Liver (tissue), 9 donors: ENCODE data around the gene PCDHGB4. TPM values are rescaled to one million over a fixed set of nuclear protein-coding genes. Genes with fewer than 3 reads are reported as not detected.

Source experiments
- DNase-seq: peaks from one replicate; pipeline ENCODE4 v3.0.0-alpha.2; 2017; ENCODE audit warnings: low spot score
- H3K27ac ChIP-seq, 2 donors: one replicate each; pipeline ENCODE4 v1.7.0; 2013; ENCODE audit warnings: inconsistent platforms in 2 of 2, low read length in 2 of 2, control low read depth in 1 of 2, low read depth in 1 of 2, mild to moderate bottlenecking in 1 of 2
- H3K27me3 ChIP-seq, 4 donors: one replicate each; pipeline versions ENCODE4 v1.6.1 to v1.7.0; 2013; ENCODE audit warnings: low read length in 3 of 4, inconsistent platforms in 1 of 4, mild to moderate bottlenecking in 1 of 4, moderate library complexity in 1 of 4; ENCODE audit not compliant: control insufficient read depth in 4 of 4, insufficient read depth in 4 of 4
- H3K36me3 ChIP-seq, 4 donors: one replicate each; pipeline versions ENCODE4 v1.6.1 to v1.7.0; 2013; ENCODE audit warnings: low read length in 3 of 4, mild to moderate bottlenecking in 3 of 4, low read depth in 1 of 4, moderate library complexity in 1 of 4; ENCODE audit not compliant: control insufficient read depth in 4 of 4, insufficient read depth in 3 of 4
- H3K4me1 ChIP-seq, 4 donors: one replicate each; pipeline versions ENCODE4 v1.6.1 to v1.7.0; 2013; ENCODE audit warnings: low read length in 3 of 4, mild to moderate bottlenecking in 3 of 4, moderate library complexity in 1 of 4; ENCODE audit not compliant: control insufficient read depth in 4 of 4, insufficient read depth in 4 of 4
- H3K4me3 ChIP-seq, 3 donors: one replicate each; pipeline versions ENCODE4 v1.6.1 to v1.7.0; 2013; ENCODE audit warnings: low read length in 3 of 3, control low read depth in 1 of 3, low read depth in 1 of 3, mild to moderate bottlenecking in 1 of 3
- H3K9ac ChIP-seq, 2 donors: one replicate each; pipeline ENCODE4 v1.7.0; 2013; ENCODE audit warnings: low read length in 2 of 2, mild to moderate bottlenecking in 2 of 2, moderate library complexity in 2 of 2, control low read depth in 1 of 2, low read depth in 1 of 2
- H3K9me3 ChIP-seq, 4 donors: one replicate each; pipeline versions ENCODE4 v1.6.1 to v1.7.0; 2013; ENCODE audit warnings: low read length in 3 of 4; ENCODE audit not compliant: control insufficient read depth in 4 of 4
- ATF3 ChIP-seq: IDR thresholded peaks from 2 replicates; pipeline ENCODE4 v1.6.1; 2016; ENCODE audit warnings: antibody characterized with exemption
- CTCF ChIP-seq: fragments of 150-350 bp; IDR thresholded peaks from 2 replicates; pipeline ENCODE4 v1.5.1; 2017; ENCODE audit warnings: improper control_type of control experiment, low read depth, low read length; ENCODE audit not compliant: missing input control
- EGR1 ChIP-seq, 2 donors: IDR thresholded peaks; 2 replicates each; pipeline ENCODE4 v1.6.1; 2016 to 2018; ENCODE audit warnings: antibody characterized with exemption in 2 of 2, low read depth in 2 of 2
- FOXA2 ChIP-seq: IDR thresholded peaks from 2 replicates; pipeline ENCODE4 v1.6.1; 2016; ENCODE audit warnings: antibody characterized with exemption
- GABPA ChIP-seq, 2 donors: IDR thresholded peaks in 1 of 2; conservative IDR thresholded peaks in 1 of 2; 2 replicates each; pipeline ENCODE4 v1.6.1; 2016; ENCODE audit warnings: antibody characterized with exemption in 2 of 2, mild to moderate bottlenecking in 1 of 2, moderate library complexity in 1 of 2
- HNF4G ChIP-seq: IDR thresholded peaks from 2 replicates; pipeline ENCODE4 v1.6.1; 2016; ENCODE audit warnings: antibody characterized with exemption
- JUND ChIP-seq, 2 donors: IDR thresholded peaks; 2 replicates each; pipeline ENCODE4 v1.6.1; 2016; ENCODE audit warnings: antibody characterized with exemption in 2 of 2
- MAX ChIP-seq: IDR thresholded peaks from 2 replicates; pipeline ENCODE4 v1.6.1; 2016; ENCODE audit warnings: antibody characterized with exemption
- NR2F2 ChIP-seq: IDR thresholded peaks from 2 replicates; pipeline ENCODE4 v1.6.1; 2016; ENCODE audit warnings: antibody characterized with exemption
- RAD21 ChIP-seq, 2 donors: IDR thresholded peaks; 2 replicates each; pipeline ENCODE4 v1.6.1; 2016; ENCODE audit warnings: antibody characterized with exemption in 2 of 2, mild to moderate bottlenecking in 2 of 2
- RXRA ChIP-seq, 2 donors: IDR thresholded peaks; 2 replicates each; pipeline ENCODE4 v1.6.1; 2017 to 2018; ENCODE audit warnings: antibody characterized with exemption in 2 of 2, mild to moderate bottlenecking in 1 of 2
- SP1 ChIP-seq: IDR thresholded peaks from 2 replicates; pipeline ENCODE4 v1.6.1; 2018; ENCODE audit warnings: antibody characterized with exemption, mild to moderate bottlenecking
- TAF1 ChIP-seq: conservative IDR thresholded peaks from 2 replicates; pipeline ENCODE4 v1.6.1; 2016; ENCODE audit warnings: antibody characterized with exemption, mild to moderate bottlenecking
- YY1 ChIP-seq: IDR thresholded peaks from 2 replicates; pipeline ENCODE4 v1.6.1; 2016; ENCODE audit warnings: antibody characterized with exemption, mild to moderate bottlenecking
- ZBTB33 ChIP-seq: IDR thresholded peaks from 2 replicates; pipeline ENCODE4 v1.6.1; 2016; ENCODE audit warnings: antibody characterized with exemption
- WGBS: extraction: QIAGEN DNeasy Blood & Tissue Kit; methylation state at CpG from one replicate; pipeline ENCODE4 v1.1.7; 2013; 5-methylcytosine and 5-hydroxymethylcytosine counted together
- polyA plus RNA-seq, 2 donors: library from polyadenylated mRNA; stranded (reverse) in 1 of 2; unstranded in 1 of 2; fragments of 200-250 nt in 1 of 2; fragments of >200 nt in 1 of 2; fragmentation: Nextera tagmentation in 1 of 2; extraction: Ambion mirVana in 1 of 2; gene quantifications; one replicate each; pipeline versions ENCODE4 v1.2.1 to v1.2.3, GENCODE V29; 2013 to 2015
- total RNA-seq, 2 donors: library from RNA; depleted of rRNA; stranded (reverse); fragments of >200 nt; gene quantifications; one replicate each; pipeline ENCODE4 v1.2.3, GENCODE V29; 2014
- donor health status: healthy.
- donor health status: healthy.
- donor health status: healthy.
- donor health status: healthy.
- donor health status: healthy.

PCDHGB4 gene
- total and polyA plus RNA-seq, 4 donors, result 0.76 to 2.8 (median 1.6) TPM

GRCh38 chr5:141366016-141366896 is 21.2 kb upstream of the PCDHGB4 start:
- TF ChIP-seq ATF3 (no peak), RAD21 (IDR thresholded peaks at IDR 0.05) (no peak), GABPA (IDR thresholded peaks at IDR 0.05 in 1 of 2, conservative IDR thresholded peaks at IDR 0.05 in 1 of 2) (no peak), RXRA (IDR thresholded peaks at IDR 0.05) (no peak), YY1 (no peak), EGR1 (IDR thresholded peaks at IDR 0.05; ENCODE audit: low read depth in 2 of 2) (no peak), TAF1 (no peak), SP1 (no peak), ZBTB33 (no peak), MAX (no peak), JUND (IDR thresholded peaks at IDR 0.05) (no peak), HNF4G (no peak), NR2F2 (no peak), FOXA2 (no peak)
- peak overlapping the region in 2 of 3 donors; percentile 6 to 41 for H3K4me3 ChIP-seq
- peaks cover 0 to 5% (median 0%) of the 10 kb centered on the region in 4 donors for H3K27me3 ChIP-seq
- H3K27ac ChIP-seq, result no peak overlapping the region
- no peak for DNase-seq
- peaks cover 40 to 75% (median 54%) of the 10 kb centered on the region in 4 donors for H3K9me3 ChIP-seq
- no peak overlapping the region for H3K9ac ChIP-seq
- 28% methylated on average over 46 of the region's 46 CpGs for whole genome bisulfite sequencing
- no peaks in the 10 kb centered on the region for H3K36me3 ChIP-seq
- H3K4me1 ChIP-seq, result no peaks in the 10 kb centered on the region

GRCh38 chr5:141369994-141370848 is 17.3 kb upstream of the PCDHGB4 start, which contains the start of gene PCDHGB3:
Gene PCDHGB3 (plus strand): TSS chr5:141370242. CDS start chr5:141370395, 153 bp downstream.
- TF ChIP-seq CTCF, result peak; percentile 16
- peak; percentile 50 to 60 for TF ChIP-seq RAD21 (IDR thresholded peaks at IDR 0.05)
- TF ChIP-seq SP1, result no peak
- no peak for TF ChIP-seq ATF3
- no peak for DNase-seq
- Histone ChIP-seq H3K27me3 (peaks cover 0 to 5% (median 1%) of the 10 kb centered on the region in 4 donors), H3K9me3 (peaks cover 44 to 78% (median 57%) of the 10 kb centered on the region in 4 donors), H3K4me3 (peak within 1 kb of the TSS; percentile 6 to 62 (median 61)), H3K27ac (no peak within 1 kb of the TSS), H3K9ac (no peak within 1 kb of the TSS), H3K36me3 (no peaks in the 10 kb centered on the region), H3K4me1 (no peaks in the 10 kb centered on the region)
- WGBS, result 15% methylated on average over 32 of the region's 32 CpGs
